ENCODE measurements around the gene LYSMD4. TPM values are rescaled to one million over a fixed set of nuclear protein-coding genes. Genes with fewer than 3 reads are reported as not detected.

Gene LYSMD4
- polyA plus RNA-seq, 1 experiment: 3.2 TPM

DNA sequence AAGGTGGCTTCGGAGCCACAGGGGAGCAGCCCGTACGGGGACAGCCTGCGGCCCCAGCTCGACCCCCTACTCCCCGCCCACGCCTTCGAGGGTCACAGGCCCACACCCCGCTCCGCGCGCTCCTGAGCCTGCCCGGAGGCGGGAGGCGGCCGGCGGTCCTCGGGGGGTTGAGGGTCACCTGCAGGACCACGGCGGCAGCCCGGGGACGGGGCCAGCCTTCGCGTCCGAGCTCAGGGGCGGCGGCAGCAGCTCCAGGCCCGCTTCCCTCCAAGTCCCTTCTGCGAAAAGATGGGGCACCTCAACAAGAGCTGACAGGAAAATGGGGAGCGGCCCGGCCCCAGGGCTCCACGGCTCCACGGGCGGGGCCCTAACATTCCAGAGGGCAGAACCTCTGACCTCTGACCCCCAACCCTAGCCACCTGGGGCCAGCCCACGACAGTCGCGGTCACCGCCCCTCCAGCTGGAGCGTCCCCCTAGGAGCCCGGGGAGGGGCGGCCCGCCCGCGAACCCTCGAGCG lies 428 bp downstream of the LYSMD4 start:
- Histone ChIP-seq H3K27ac (ENCODE audit: low read depth, low read length) (no peak overlapping the region), H3K4me3 (ENCODE audit: low read depth, low read length) (peak overlapping the region; percentile 75), H3K27me3 (ENCODE audit: control insufficient read depth, insufficient read depth, low read length) (peaks cover 1% of the 10 kb centered on the region), H3K9me3 (ENCODE audit: control insufficient read depth, insufficient read depth, low read length) (peaks cover 5% of the 10 kb centered on the region; the same call in 1 of the 2 replicates)
- TF ChIP-seq, protein P1, sequence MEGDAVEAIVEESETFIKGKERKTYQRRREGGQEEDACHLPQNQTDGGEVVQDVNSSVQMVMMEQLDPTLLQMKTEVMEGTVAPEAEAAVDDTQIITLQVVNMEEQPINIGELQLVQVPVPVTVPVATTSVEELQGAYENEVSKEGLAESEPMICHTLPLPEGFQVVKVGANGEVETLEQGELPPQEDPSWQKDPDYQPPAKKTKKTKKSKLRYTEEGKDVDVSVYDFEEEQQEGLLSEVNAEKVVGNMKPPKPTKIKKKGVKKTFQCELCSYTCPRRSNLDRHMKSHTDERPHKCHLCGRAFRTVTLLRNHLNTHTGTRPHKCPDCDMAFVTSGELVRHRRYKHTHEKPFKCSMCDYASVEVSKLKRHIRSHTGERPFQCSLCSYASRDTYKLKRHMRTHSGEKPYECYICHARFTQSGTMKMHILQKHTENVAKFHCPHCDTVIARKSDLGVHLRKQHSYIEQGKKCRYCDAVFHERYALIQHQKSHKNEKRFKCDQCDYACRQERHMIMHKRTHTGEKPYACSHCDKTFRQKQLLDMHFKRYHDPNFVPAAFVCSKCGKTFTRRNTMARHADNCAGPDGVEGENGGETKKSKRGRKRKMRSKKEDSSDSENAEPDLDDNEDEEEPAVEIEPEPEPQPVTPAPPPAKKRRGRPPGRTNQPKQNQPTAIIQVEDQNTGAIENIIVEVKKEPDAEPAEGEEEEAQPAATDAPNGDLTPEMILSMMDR (IDR thresholded peaks at IDR 0.05; ENCODE audit: low read depth, low read length): no peak
- no peak for DNase-seq (ENCODE audit: low read depth, low spot score)
- CTCF ChIA-PET: interaction anchor here (0.5 to 6.2 kb wide), 10 partner anchors 19 to 927 kb away, joined by 3 to 65 read pairs (median 4); no protein-coding TSS in a partner anchor
- POLR2A ChIA-PET: interaction anchor here (0.9 to 1.2 kb wide), 4 partner anchors 19 to 482 kb away, joined by 3 to 4 read pairs (median 3); partner anchors contain the start of gene LRRC28

DNA sequence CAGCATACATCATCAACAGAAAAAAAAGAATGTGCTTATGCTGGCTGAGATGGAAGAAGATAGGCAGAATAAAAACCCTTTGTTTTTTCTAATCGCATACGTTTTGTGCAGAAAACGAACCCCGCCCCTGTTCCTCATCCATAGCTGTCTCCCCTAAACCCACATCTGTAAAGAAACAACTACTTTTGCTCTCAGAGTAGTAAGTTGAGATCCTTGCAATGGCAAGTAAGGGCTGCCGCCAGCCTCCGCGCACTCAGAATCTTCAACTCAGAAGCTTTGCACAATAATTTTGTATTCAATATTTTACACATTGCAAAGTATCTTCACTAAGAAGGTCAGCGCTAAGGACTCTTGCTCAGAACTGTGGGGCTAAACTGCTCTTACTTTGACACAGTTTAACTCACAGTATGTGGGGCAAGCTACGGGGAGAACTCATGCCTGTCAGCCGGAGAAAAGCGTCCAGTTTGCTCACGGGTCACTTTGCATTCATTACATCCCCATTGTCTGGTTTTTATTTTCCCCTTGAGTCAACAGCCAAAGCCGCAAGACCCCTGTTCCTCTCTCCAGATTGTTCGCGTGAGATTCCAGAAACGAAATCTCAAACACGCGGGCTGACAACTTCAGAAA lies 1.0 kb downstream of the LYSMD4 start:
- Histone ChIP-seq H3K4me3 (ENCODE audit: low read depth, low read length) (peak overlapping the region; percentile 75), H3K27ac (ENCODE audit: low read depth, low read length) (no peak overlapping the region), H3K9me3 (ENCODE audit: control insufficient read depth, insufficient read depth, low read length) (peaks cover 5% of the 10 kb centered on the region; the same call in 1 of the 2 replicates), H3K27me3 (ENCODE audit: control insufficient read depth, insufficient read depth, low read length) (no peaks in the 10 kb centered on the region)
- TF ChIP-seq, protein P1 (IDR thresholded peaks at IDR 0.05; ENCODE audit: low read depth, low read length): no peak
- CTCF ChIA-PET: interaction anchor here (0.6 to 6.2 kb wide), 6 partner anchors 24 to 661 kb away, joined by 3 to 65 read pairs (median 6); no protein-coding TSS in a partner anchor
- no peak for DNase-seq (ENCODE audit: low read depth, low spot score)
- POLR2A ChIA-PET: interaction anchor here (1.2 kb wide), 1 partner anchor 18 kb away, joined by 3 read pairs; no protein-coding TSS in a partner anchor

DNA sequence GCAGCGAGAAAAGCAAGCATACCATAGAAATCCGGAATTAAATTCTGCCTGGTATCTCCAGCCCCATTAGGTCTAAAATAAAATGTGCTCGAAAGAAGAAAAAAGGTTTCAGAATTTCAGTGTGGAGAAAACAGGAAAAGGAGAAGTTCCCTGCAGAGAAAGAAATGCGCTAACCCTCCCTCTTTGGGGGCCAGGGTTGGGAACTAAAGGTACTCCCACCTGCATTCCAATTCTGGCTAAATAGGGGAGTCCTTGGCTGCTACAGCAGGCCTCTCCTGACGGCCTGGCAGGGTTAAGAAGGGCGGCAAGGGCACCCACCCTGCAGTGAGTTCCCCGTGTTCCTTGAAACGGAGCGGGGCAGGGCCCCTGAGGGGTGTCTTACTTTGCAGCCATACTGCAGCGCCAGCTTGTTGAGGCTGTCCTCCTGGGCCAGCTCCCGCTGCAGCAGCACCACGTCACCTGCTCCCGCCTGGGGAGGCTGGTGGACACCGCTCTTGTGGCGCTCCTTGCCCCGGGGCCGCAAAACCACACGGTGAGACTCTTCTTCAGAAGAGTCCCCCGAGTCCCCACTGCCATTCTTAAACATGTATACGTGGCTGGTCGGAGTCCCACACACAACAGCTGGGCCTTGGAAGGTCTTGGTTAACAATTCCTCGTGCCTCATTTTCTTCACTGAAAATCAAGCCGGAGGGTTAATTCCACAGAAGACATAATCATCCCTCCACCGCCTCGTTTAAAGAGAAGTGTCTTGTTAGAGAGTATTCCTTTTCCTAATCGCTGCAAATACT lies 1.7 kb downstream of the LYSMD4 start:
- H3K27me3 ChIP-seq (ENCODE audit: control insufficient read depth, insufficient read depth, low read length): no peaks in the 10 kb centered on the region
- H3K9me3 ChIP-seq (ENCODE audit: control insufficient read depth, insufficient read depth, low read length): peaks cover 5% of the 10 kb centered on the region; the same call in 1 of the 2 replicates
- CTCF ChIA-PET: interaction anchor here (1.0 to 6.2 kb wide), 7 partner anchors 25 to 631 kb away, joined by 3 to 65 read pairs (median 8); no protein-coding TSS in a partner anchor
- TF ChIP-seq, protein P1 (IDR thresholded peaks at IDR 0.05; ENCODE audit: low read depth, low read length): no peak
- H3K4me3 ChIP-seq (ENCODE audit: low read depth, low read length): peak overlapping the region; percentile 75
- no peak for DNase-seq (ENCODE audit: low read depth, low spot score)
- POLR2A ChIA-PET: no interaction called here
- H3K27ac ChIP-seq (ENCODE audit: low read depth, low read length): no peak overlapping the region

DNA sequence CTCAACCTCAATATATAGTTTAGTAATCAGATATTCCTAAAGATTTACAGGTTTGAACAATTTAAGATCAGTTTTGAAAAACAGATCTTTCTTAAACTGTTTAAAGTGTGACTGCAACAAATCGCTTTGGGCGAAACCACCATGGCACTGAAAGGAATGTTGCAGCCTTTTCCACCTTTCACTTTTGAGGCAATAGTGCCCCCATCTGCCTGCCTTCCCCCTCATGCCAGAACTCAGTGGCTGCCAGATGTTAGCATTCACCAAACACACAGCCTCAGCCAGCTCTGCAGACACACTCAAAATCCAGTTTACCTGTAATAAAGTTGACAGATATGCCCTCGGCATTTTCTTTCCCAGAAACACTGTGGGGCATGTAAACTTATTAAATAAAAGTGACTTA lies 3.3 kb downstream of the LYSMD4 start:
- H3K27me3 ChIP-seq (ENCODE audit: control insufficient read depth, insufficient read depth, low read length): no peaks in the 10 kb centered on the region
- no peak overlapping the region for H3K4me3 ChIP-seq (ENCODE audit: low read depth, low read length)
- no peak for DNase-seq (ENCODE audit: low read depth, low spot score)
- H3K27ac ChIP-seq (ENCODE audit: low read depth, low read length): no peak overlapping the region
- H3K9me3 ChIP-seq (ENCODE audit: control insufficient read depth, insufficient read depth, low read length): peaks cover 16% of the 10 kb centered on the region
- POLR2A ChIA-PET: no interaction called here
- CTCF ChIA-PET: interaction anchor here (0.6 to 6.2 kb wide), 9 partner anchors 26 to 475 kb away, joined by 3 to 65 read pairs (median 8); no protein-coding TSS in a partner anchor
- TF ChIP-seq, protein P1 (IDR thresholded peaks at IDR 0.05; ENCODE audit: low read depth, low read length): peak; percentile 68

All from AG04450 (cell line).